NT2/D1 (cell line): ENCODE data around the gene FSTL4.

Source experiments
- DNase-seq: peaks from one replicate; pipeline ENCODE4 v3.0.0-alpha.2; 2011; ENCODE audit warnings: low read depth, low spot score
- H3K27me3 ChIP-seq: 2 replicates; pipeline ENCODE4 v1.6.0; 2011; ENCODE audit warnings: mild to moderate bottlenecking; ENCODE audit not compliant: insufficient read length, insufficient read depth
- H3K36me3 ChIP-seq: 2 replicates; pipeline ENCODE4 v1.6.1; 2011; ENCODE audit warnings: mild to moderate bottlenecking, low read length, mixed read lengths; ENCODE audit not compliant: insufficient read depth, insufficient read length
- H3K4me1 ChIP-seq: 2 replicates; pipeline ENCODE4 v1.5.1; 2011; ENCODE audit not compliant: insufficient read depth, insufficient read length
- H3K4me3 ChIP-seq: 2 replicates; pipeline ENCODE4 v1.5.1; 2011; ENCODE audit warnings: low read depth; ENCODE audit not compliant: insufficient read length
- H3K9ac ChIP-seq: 2 replicates; pipeline ENCODE4 v1.6.0; 2011; ENCODE audit warnings: low read depth; ENCODE audit not compliant: insufficient read length
- H3K9me3 ChIP-seq: 2 replicates; pipeline ENCODE4 v1.5.1; 2011; ENCODE audit warnings: mild to moderate bottlenecking, low read length; ENCODE audit not compliant: insufficient read depth
- SUZ12 ChIP-seq: IDR thresholded peaks from 2 replicates; pipeline ENCODE4 v1.6.1; 2011; ENCODE audit not compliant: insufficient read length, insufficient read depth; ENCODE audit errors: extremely low read depth
- YY1 ChIP-seq: IDR thresholded peaks from 2 replicates; pipeline ENCODE4 v1.6.1; 2011; ENCODE audit not compliant: insufficient read length, insufficient read depth
- ZNF274 ChIP-seq: IDR thresholded peaks from 2 replicates; pipeline ENCODE4 v1.6.1; 2011; ENCODE audit warnings: mild to moderate bottlenecking, low read depth, low read length

FSTL4 gene

DNA sequence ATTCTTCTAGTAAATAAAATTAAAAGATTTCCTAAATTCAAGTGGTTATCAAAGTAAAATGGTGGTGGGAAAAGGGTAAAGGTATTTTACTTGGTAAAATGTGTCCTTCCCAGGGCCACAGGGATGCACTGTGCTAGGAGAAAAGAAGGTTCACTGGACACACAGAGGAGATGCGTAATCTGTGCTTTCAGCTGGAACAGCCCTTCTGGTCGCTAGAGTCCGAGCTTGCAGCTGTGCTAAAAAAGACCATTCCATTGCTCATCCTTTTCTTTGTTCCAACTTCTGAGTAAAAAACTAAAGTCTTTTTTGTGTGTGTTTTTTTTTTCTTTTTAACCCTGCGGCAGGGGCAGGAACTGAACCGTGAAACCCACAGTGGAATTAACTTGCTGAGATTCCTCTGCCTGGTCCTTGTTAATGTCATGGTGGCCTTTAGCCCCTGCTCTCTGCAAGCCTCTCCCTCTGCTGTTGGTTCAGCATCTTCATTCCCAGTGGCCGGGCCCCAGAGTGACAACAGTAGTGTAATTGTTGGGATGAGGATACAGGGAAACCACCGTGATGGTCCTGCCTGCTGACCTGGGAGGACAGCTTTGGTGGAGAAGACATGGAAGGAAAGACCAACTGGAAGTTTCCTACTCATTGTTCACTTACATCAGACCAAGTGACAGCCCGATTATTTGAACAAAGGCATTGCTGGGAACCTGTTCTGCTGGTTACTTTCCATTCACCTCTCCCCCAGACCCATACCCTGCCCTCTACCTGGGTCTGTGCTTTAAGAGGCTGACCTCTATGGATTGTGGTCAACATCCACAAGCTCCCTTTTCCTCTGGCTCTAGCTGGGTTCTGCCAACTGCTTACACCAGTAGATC is 31.9 kb upstream of the FSTL4 start:
- no peak for DNase-seq
- Histone ChIP-seq H3K27me3 (no peaks in the 10 kb centered on the region), H3K36me3 (no peaks in the 10 kb centered on the region), H3K9me3 (no peaks in the 10 kb centered on the region), H3K4me1 (no peaks in the 10 kb centered on the region), H3K4me3 (no peak overlapping the region), H3K9ac (no peak overlapping the region)
- TF ChIP-seq ZNF274 (no peak), SUZ12 (no peak), YY1 (no peak)

DNA sequence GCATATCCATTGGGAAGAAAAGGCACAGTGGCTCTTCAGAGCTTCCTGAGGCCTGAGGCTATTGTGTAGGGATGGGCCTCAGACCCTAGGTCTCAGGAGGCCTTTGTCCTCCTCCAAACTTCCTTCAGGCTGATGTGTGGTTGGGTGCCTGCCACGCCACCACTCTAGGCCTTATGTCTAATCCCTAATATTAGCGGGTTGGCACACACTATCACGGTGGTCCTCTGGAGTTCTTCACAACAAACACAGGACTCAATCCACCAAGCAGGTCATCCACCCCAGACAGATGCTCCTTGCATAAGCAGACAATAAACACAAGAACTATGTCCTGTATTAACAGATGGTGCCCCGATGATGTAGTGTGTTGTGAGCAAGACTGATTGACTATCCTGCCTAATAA is 31.0 kb upstream of the FSTL4 start:
- H3K27me3 ChIP-seq = no peaks in the 10 kb centered on the region
- TF ChIP-seq SUZ12 = no peak
- TF ChIP-seq ZNF274 = no peak
- no peak for TF ChIP-seq YY1
- H3K9me3 ChIP-seq = no peaks in the 10 kb centered on the region
- H3K4me1 ChIP-seq = no peaks in the 10 kb centered on the region
- no peak overlapping the region for H3K9ac ChIP-seq
- H3K4me3 ChIP-seq = no peak overlapping the region
- DNase-seq = no peak
- H3K36me3 ChIP-seq = no peaks in the 10 kb centered on the region

- Histone ChIP-seq H3K9me3 (no peaks in the 10 kb centered on the region), H3K36me3 (no peaks in the 10 kb centered on the region), H3K27me3 (no peaks in the 10 kb centered on the region), H3K9ac (no peak overlapping the region), H3K4me1 (no peaks in the 10 kb centered on the region), H3K4me3 (no peak overlapping the region)
- DNase-seq = no peak
- TF ChIP-seq SUZ12 (no peak), ZNF274 (no peak), YY1 (no peak)
Observed at GRCh38 chr5:133642153-133642722, 29.9 kb upstream of the FSTL4 start.

DNA sequence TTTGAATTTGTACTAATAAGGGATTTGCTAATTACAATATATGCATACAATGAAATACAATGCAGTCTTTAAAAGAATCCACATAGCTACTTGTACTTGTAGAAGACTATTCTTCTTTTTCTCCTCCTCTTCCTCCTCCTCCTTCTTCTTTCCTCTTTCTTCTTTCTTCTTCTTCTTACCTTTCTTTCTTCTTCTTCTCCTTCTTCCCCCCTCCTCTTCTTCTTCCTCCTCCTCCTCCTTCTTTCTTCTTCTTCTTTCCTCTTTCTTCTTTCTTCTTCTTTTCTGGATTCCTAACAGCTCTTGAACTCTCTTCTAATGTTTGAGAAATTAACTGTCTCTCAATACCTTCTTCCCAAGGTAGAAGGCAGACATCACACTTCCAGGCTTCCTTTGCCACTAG is 29.3 kb upstream of the FSTL4 start:
- TF ChIP-seq ZNF274 (no peak), YY1 (no peak), SUZ12 (no peak)
- H3K27me3 ChIP-seq = no peaks in the 10 kb centered on the region
- no peak overlapping the region for H3K4me3 ChIP-seq
- no peaks in the 10 kb centered on the region for H3K4me1 ChIP-seq
- no peak overlapping the region for H3K9ac ChIP-seq
- H3K36me3 ChIP-seq = no peaks in the 10 kb centered on the region
- DNase-seq = no peak
- no peaks in the 10 kb centered on the region for H3K9me3 ChIP-seq

- H3K9ac ChIP-seq = no peak overlapping the region
- TF ChIP-seq ZNF274 (no peak), SUZ12 (no peak), YY1 (no peak)
- H3K4me1 ChIP-seq = no peaks in the 10 kb centered on the region
- H3K4me3 ChIP-seq = no peak overlapping the region
- H3K36me3 ChIP-seq = no peaks in the 10 kb centered on the region
- no peak for DNase-seq
- H3K9me3 ChIP-seq = no peaks in the 10 kb centered on the region
- no peaks in the 10 kb centered on the region for H3K27me3 ChIP-seq
Observed at GRCh38 chr5:133639850-133640528, 27.6 kb upstream of the FSTL4 start.

DNA sequence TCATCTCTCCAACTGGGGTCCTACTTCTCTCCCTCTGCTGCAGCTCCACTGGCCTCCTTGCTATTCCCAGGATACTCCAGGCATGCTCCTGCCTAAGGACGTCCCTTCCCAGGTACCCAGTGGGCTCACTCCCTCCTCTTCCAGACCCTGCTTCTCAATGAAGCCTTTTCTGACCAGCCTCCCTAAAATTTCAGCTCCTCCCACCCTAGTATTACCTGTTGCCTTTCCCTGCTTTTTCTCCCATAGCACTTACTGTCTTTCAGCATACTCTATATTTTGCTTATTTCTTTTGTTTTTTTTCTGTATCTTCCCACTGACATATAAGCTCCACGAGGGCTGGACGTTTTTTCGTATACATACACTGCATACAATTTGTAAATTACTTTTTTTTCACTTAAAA is 26.1 kb upstream of the FSTL4 start:
- Histone ChIP-seq H3K9me3 (no peaks in the 10 kb centered on the region), H3K27me3 (no peaks in the 10 kb centered on the region), H3K4me3 (no peak overlapping the region), H3K4me1 (no peaks in the 10 kb centered on the region), H3K36me3 (no peaks in the 10 kb centered on the region), H3K9ac (no peak overlapping the region)
- no peak for DNase-seq
- TF ChIP-seq ZNF274 (no peak), SUZ12 (no peak), YY1 (no peak)

GRCh38 chr5:133637206-133637605 is 24.9 kb upstream of the FSTL4 start:
- Histone ChIP-seq H3K4me1 (no peaks in the 10 kb centered on the region), H3K9ac (no peak overlapping the region), H3K4me3 (no peak overlapping the region), H3K27me3 (no peaks in the 10 kb centered on the region), H3K9me3 (no peaks in the 10 kb centered on the region), H3K36me3 (no peaks in the 10 kb centered on the region)
- no peak for DNase-seq
- no peak for TF ChIP-seq YY1
- TF ChIP-seq ZNF274 = no peak
- TF ChIP-seq SUZ12 = no peak
